Colonic mucosa (tissue), 4 donors: ENCODE data around the gene AOAH. TPM values are rescaled to one million over a fixed set of nuclear protein-coding genes. Genes with fewer than 3 reads are reported as not detected.

ENCODE experiments used
- DNase-seq: peaks from one replicate; pipeline ENCODE4 v3.0.0-alpha.2; 2020
- H3K27ac ChIP-seq: fragments of 200-600 bp; one replicate; pipeline ENCODE4 v1.8.0; 2021
- H3K27me3 ChIP-seq: fragments of 200-600 bp; one replicate; pipeline ENCODE4 v1.8.0; 2021
- H3K36me3 ChIP-seq: fragments of 200-600 bp; one replicate; pipeline ENCODE4 v1.8.0; 2021
- H3K4me1 ChIP-seq: fragments of 200-600 bp; one replicate; pipeline ENCODE4 v1.8.0; 2021; ENCODE audit warnings: mild to moderate bottlenecking
- H3K4me3 ChIP-seq: fragments of 200-600 bp; one replicate; pipeline ENCODE4 v1.8.0; 2021
- H3K9ac ChIP-seq, 2 donors: one replicate each; pipeline ENCODE4 v1.7.0; 2013; ENCODE audit warnings: control low read depth in 2 of 2, low read depth in 2 of 2, low read length in 2 of 2
- H3K9me3 ChIP-seq: fragments of 200-600 bp; one replicate; pipeline ENCODE4 v1.8.0; 2021
- CTCF ChIP-seq: fragments of 200-600 bp; IDR thresholded peaks from one replicate; pipeline ENCODE4 v1.8.0; 2022; ENCODE audit warnings: antibody characterized with exemption, mild to moderate bottlenecking
- intact Hi-C: fragments of 100-400 bp; cut with DNase I; formaldehyde crosslinking; loops from one replicate; pipeline ENCODE4 v1.14.1; 2022
- total RNA-seq, 2 donors: library from RNA; stranded (reverse); fragmentation: NEBNext Ultra II Directional in 1 of 2; extraction: Animal tissue kit (Norgen Biotek cat#: 25700) in 1 of 2; gene quantifications; one replicate each; pipeline ENCODE4 v1.2.1, GENCODE V29; 2021
- donor health status: healthy.
- donor health status: DM: no; HTN: no; CAD: no.
- donor health status: DM: no; HTN: no; CAD: no.

The AOAH gene
- total RNA-seq, 2 donors from 2014 or later: 22.2 to 46.1 TPM

DNA sequence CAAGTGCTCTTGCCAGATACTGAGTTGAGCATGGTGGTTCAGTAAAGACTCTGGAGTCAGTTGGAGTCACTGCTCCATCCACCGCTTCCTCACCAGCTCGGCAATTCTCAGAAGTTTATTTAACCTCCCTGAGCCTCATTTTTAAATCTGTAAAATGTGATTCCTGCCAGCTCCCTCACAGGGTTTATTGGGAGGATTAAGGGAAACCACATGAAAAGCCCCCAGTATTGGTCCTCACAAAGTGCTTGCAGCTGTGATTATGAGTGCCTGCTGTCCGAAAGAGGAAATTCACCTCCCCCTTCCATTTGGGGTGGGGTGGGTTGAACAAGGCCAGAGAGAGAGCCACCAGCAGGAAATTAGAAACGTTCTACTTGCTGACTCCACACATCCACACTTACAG lies 99.0 kb downstream of the AOAH start:
- Histone ChIP-seq H3K9me3 (no peaks in the 10 kb centered on the region), H3K9ac (no peak overlapping the region), H3K27ac (no peak overlapping the region), H3K36me3 (no peaks in the 10 kb centered on the region), H3K4me3 (no peak overlapping the region), H3K27me3 (no peaks in the 10 kb centered on the region), H3K4me1 (no peaks in the 10 kb centered on the region)
- no peak for TF ChIP-seq CTCF
- DNase-seq: no peak
- intact Hi-C loops: no loop called here

GRCh38 chr7:36623247-36623646 lies 101.0 kb downstream of the AOAH start:
- intact Hi-C loops: no loop called here
- H3K9ac ChIP-seq: no peak overlapping the region
- no peaks in the 10 kb centered on the region for H3K27me3 ChIP-seq
- no peak for DNase-seq
- no peaks in the 10 kb centered on the region for H3K9me3 ChIP-seq
- H3K36me3 ChIP-seq: no peaks in the 10 kb centered on the region
- no peaks in the 10 kb centered on the region for H3K4me1 ChIP-seq
- H3K4me3 ChIP-seq: no peak overlapping the region
- TF ChIP-seq CTCF: no peak
- H3K27ac ChIP-seq: no peak overlapping the region

- Histone ChIP-seq H3K27ac (no peak overlapping the region), H3K27me3 (no peaks in the 10 kb centered on the region), H3K4me1 (no peaks in the 10 kb centered on the region), H3K9me3 (no peaks in the 10 kb centered on the region), H3K4me3 (no peak overlapping the region), H3K36me3 (no peaks in the 10 kb centered on the region), H3K9ac (no peak overlapping the region)
- intact Hi-C loops: no loop called here
- DNase-seq: no peak
- TF ChIP-seq CTCF: no peak
These were observed 102.9 kb downstream of the AOAH start for GRCh38 chr7:36621396-36621795.

GRCh38 chr7:36620166-36620708 lies 104.1 kb downstream of the AOAH start:
- no peak for DNase-seq
- TF ChIP-seq CTCF: no peak
- intact Hi-C loops: no loop called here

DNA sequence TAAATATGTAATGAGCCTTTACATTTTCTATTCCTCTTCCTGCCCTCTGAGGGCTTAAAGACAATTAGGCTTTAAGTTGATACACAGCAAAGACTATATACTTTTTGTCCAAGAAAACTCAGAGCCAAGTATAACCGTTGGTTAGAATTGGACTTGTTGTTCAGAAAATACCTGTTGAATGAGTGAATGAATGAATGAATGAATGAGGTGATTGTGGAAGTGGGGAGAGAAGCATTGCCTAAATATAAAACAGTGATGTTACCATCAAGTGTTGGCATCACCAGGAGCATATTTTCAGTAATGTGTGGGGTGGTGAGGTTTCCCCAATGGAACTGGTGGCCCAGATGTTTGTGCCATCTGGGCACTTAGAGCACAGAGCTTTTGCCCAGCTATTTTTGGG lies 106.9 kb downstream of the AOAH start:
- intact Hi-C loops: no loop called here
- no peaks in the 10 kb centered on the region for H3K27me3 ChIP-seq
- H3K9me3 ChIP-seq: no peaks in the 10 kb centered on the region
- no peak for TF ChIP-seq CTCF
- no peak overlapping the region for H3K9ac ChIP-seq
- no peak overlapping the region for H3K4me3 ChIP-seq
- H3K27ac ChIP-seq: no peak overlapping the region
- no peaks in the 10 kb centered on the region for H3K36me3 ChIP-seq
- DNase-seq: no peak
- H3K4me1 ChIP-seq: no peaks in the 10 kb centered on the region

More at GRCh38 chr7:36620166-36620708, 104.1 kb downstream of the AOAH start:
- Histone ChIP-seq H3K27ac (no peak overlapping the region), H3K9ac (no peak overlapping the region), H3K36me3 (no peaks in the 10 kb centered on the region), H3K9me3 (no peaks in the 10 kb centered on the region), H3K4me1 (no peaks in the 10 kb centered on the region), H3K27me3 (no peaks in the 10 kb centered on the region), H3K4me3 (no peak overlapping the region)
